A673 (cell line): ENCODE measurements around the gene GRAMD2A. TPM values are rescaled to one million over a fixed set of nuclear protein-coding genes. Genes with fewer than 3 reads are reported as not detected.
A peak's percentile ranks its signal among the peaks of the same experiment; 100 is the strongest.

Source experiments
- BruUV-seq: library from RNA; stranded (reverse); fragments of 400-500 nt; replicated peaks from 2 replicates; lab custom pipeline; 2021; lab: Mats Ljungman, UMichigan
- CTCF ChIA-PET: fragments of 300-600 bp; sonication (Branson Sonifier 250); formaldehyde crosslinking; loops from one replicate; lab custom pipeline; 2022; ENCODE audit warnings: antibody characterized with exemption; lab: Charles Lee
- POLR2A ChIA-PET: fragments of 300-600 bp; sonication (Branson Sonifier 250); formaldehyde crosslinking; loops from one replicate; lab custom pipeline; 2022; ENCODE audit warnings: antibody characterized with exemption; ENCODE audit not compliant: low non-redundant PET; lab: Charles Lee
- DNase-seq: peaks from one replicate; pipeline ENCODE4 v3.0.0-alpha.2; 2015; ENCODE audit warnings: low spot score
- H3K27ac ChIP-seq: fragments of 200-600 bp; sonication (generic); 2 replicates; pipeline ENCODE4 v1.5.1; 2016; ENCODE audit warnings: mixed run types, low read depth, mild to moderate bottlenecking, mixed read lengths, antibody characterized with exemption, low read length; ENCODE audit not compliant: poor library complexity, severe bottlenecking
- H3K27me3 ChIP-seq: fragments of 200-600 bp; sonication (generic); replicated peaks from 2 replicates; pipeline ENCODE4 v1.6.1; 2017; ENCODE audit warnings: mixed run types, low read depth, mild to moderate bottlenecking, mixed read lengths, antibody characterized with exemption, low read length; ENCODE audit not compliant: insufficient read depth, poor library complexity
- H3K36me3 ChIP-seq: fragments of 200-600 bp; sonication (generic); 2 replicates; pipeline ENCODE4 v1.6.1; 2016; ENCODE audit warnings: mixed run types, mild to moderate bottlenecking, mixed read lengths, antibody characterized with exemption, low read length; ENCODE audit not compliant: insufficient read depth, poor library complexity, severe bottlenecking
- H3K4me1 ChIP-seq: fragments of 200-600 bp; sonication (generic); 2 replicates; pipeline ENCODE4 v1.6.1; 2017; ENCODE audit warnings: mixed run types, mild to moderate bottlenecking, mixed read lengths, antibody characterized with exemption, low read length; ENCODE audit not compliant: insufficient read depth, poor library complexity, severe bottlenecking
- H3K4me3 ChIP-seq: fragments of 200-600 bp; sonication (generic); 2 replicates; pipeline ENCODE4 v1.5.1; 2016; ENCODE audit warnings: low read depth, mixed run types, mild to moderate bottlenecking, mixed read lengths, low read length; ENCODE audit not compliant: poor library complexity, severe bottlenecking
- H3K9me3 ChIP-seq: fragments of 200-600 bp; sonication (generic); 2 replicates; pipeline ENCODE4 v1.6.1; 2016; ENCODE audit warnings: mixed run types, low read depth, mild to moderate bottlenecking, mixed read lengths, antibody characterized with exemption, low read length; ENCODE audit not compliant: poor library complexity, severe bottlenecking
- EZH2 ChIP-seq: fragments of 200-600 bp; sonication (generic); IDR thresholded peaks from 2 replicates; pipeline ENCODE4 v1.6.1; 2017; ENCODE audit warnings: borderline replicate concordance, low read depth, mild to moderate bottlenecking, mixed read lengths, antibody characterized with exemption, low read length; ENCODE audit not compliant: poor library complexity, severe bottlenecking
- intact Hi-C: fragments of 100-400 bp; cut with micrococcal nuclease; formaldehyde crosslinking; loops from one replicate; pipeline ENCODE4 v1.10.0; 2022; ENCODE audit not compliant: unreplicated experiment
- total RNA-seq: library from RNA; stranded (reverse); gene quantifications from 2 replicates; pipeline ENCODE4 v1.2.3, GENCODE V29; 2021
- TF ChIP-seq, protein P1 (sequence below): fragments of 300-800, 200-600 bp; sonication (generic); conservative IDR thresholded peaks from 2 replicates; pipeline ENCODE4 v1.5.1; 2017; ENCODE audit warnings: low read depth, mild to moderate bottlenecking, antibody characterized with exemption, low read length, moderate library complexity, mixed read lengths

GRAMD2A gene
- total RNA-seq, 1 experiment from 2014 or later, result 0.43 TPM

- no TSS peak for BruUV-seq
- ChIA-PET POLR2A (no interaction called here), CTCF (no interaction called here)
- Histone ChIP-seq H3K27ac (peak overlapping the region; percentile 92), H3K27me3 (no peaks in the 10 kb centered on the region), H3K9me3 (no peaks in the 10 kb centered on the region), H3K4me1 (peaks cover 35% of the 10 kb centered on the region), H3K36me3 (peaks cover 9% of the 10 kb centered on the region), H3K4me3 (peak overlapping the region; percentile 91)
- intact Hi-C loops, result loop anchor here (10.0 kb wide), 1 partner anchor 245 kb away; the partner anchor contains the start of gene ARIH1
- no peak for DNase-seq
- TF ChIP-seq, protein P1, sequence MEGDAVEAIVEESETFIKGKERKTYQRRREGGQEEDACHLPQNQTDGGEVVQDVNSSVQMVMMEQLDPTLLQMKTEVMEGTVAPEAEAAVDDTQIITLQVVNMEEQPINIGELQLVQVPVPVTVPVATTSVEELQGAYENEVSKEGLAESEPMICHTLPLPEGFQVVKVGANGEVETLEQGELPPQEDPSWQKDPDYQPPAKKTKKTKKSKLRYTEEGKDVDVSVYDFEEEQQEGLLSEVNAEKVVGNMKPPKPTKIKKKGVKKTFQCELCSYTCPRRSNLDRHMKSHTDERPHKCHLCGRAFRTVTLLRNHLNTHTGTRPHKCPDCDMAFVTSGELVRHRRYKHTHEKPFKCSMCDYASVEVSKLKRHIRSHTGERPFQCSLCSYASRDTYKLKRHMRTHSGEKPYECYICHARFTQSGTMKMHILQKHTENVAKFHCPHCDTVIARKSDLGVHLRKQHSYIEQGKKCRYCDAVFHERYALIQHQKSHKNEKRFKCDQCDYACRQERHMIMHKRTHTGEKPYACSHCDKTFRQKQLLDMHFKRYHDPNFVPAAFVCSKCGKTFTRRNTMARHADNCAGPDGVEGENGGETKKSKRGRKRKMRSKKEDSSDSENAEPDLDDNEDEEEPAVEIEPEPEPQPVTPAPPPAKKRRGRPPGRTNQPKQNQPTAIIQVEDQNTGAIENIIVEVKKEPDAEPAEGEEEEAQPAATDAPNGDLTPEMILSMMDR, result no peak
- TF ChIP-seq EZH2, result no peak
Measured at GRCh38 chr15:72229947-72230196, 32.3 kb upstream of the GRAMD2A start.

DNA sequence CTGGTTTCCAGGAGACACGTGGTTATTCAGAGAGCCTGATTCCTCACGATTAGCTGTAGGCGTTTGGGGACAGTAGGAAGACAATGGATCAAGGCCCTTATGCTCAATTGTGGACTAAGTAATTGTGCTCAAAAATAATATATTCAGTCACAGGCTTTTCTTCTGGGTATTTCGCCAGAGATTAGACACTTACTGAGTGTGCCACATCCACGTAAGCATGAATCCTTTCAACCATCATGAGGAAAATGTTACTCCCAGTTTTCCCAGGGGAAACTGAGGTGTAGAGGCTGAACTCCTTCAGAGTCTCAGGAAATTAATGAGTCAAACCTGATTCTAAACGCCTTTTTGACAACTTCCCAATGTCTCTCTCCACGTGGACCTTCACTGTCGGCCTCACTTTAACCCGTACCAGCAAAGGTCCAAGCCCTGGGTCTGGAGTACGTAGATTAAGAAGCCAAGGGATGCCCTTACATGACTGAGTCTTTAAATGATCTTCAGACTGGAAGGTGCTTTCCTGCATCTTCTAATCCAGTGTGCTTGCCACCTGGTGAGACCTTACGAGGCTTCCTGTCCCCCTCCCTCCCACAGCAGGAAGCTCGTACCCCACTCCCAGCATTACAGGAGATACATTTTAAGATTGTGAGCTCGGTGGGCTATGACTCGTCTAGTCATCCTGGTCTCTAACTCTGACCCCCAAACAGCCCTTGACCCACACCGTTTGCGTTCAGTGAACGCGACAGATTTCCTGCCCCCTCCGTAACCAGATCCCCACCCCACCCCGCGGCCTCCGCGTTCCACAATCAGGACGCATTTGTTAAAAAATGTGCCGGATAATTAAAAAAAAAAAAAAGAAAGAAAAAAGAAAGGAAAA lies 31.7 kb upstream of the GRAMD2A start:
- Histone ChIP-seq H3K36me3 (peaks cover 13% of the 10 kb centered on the region), H3K9me3 (no peaks in the 10 kb centered on the region), H3K27me3 (no peaks in the 10 kb centered on the region), H3K27ac (peak overlapping the region; percentile 92), H3K4me1 (peaks cover 35% of the 10 kb centered on the region), H3K4me3 (peak overlapping the region; percentile 91)
- intact Hi-C loops, result no loop called here
- TSS peak; percentile 40 for BruUV-seq
- DNase-seq, result peak; percentile 24
- TF ChIP-seq, protein P1, result no peak
- no peak for TF ChIP-seq EZH2
- ChIA-PET POLR2A (no interaction called here), CTCF (no interaction called here)

GRCh38 chr15:72227720-72228119 lies 30.1 kb upstream of the GRAMD2A start:
- no TSS peak for BruUV-seq
- ChIA-PET POLR2A (interaction anchor here (0.6 kb wide), 1 partner anchor 1036 kb away, joined by 5 read pairs; no protein-coding TSS in a partner anchor), CTCF (no interaction called here)
- Histone ChIP-seq H3K36me3 (peaks cover 27% of the 10 kb centered on the region), H3K4me3 (peak overlapping the region; percentile 91), H3K27me3 (no peaks in the 10 kb centered on the region), H3K4me1 (peaks cover 48% of the 10 kb centered on the region), H3K27ac (peak overlapping the region; percentile 92), H3K9me3 (no peaks in the 10 kb centered on the region)
- no peak for DNase-seq
- intact Hi-C loops, result no loop called here
- TF ChIP-seq, protein P1, result no peak
- TF ChIP-seq EZH2, result no peak
